GM20000 (cell line): ENCODE results near the gene CELF2.

ENCODE experiments used
- DNase-seq: peaks from one replicate; pipeline ENCODE4 v3.0.0; 2012; ENCODE audit warnings: low spot score
- TF ChIP-seq, protein P1 (sequence below): IDR thresholded peaks from 2 replicates; pipeline ENCODE4 v1.5.1; 2012; ENCODE audit warnings: mild to moderate bottlenecking, control low read depth; ENCODE audit errors: extremely low read depth, missing control alignments

Gene CELF2

DNA sequence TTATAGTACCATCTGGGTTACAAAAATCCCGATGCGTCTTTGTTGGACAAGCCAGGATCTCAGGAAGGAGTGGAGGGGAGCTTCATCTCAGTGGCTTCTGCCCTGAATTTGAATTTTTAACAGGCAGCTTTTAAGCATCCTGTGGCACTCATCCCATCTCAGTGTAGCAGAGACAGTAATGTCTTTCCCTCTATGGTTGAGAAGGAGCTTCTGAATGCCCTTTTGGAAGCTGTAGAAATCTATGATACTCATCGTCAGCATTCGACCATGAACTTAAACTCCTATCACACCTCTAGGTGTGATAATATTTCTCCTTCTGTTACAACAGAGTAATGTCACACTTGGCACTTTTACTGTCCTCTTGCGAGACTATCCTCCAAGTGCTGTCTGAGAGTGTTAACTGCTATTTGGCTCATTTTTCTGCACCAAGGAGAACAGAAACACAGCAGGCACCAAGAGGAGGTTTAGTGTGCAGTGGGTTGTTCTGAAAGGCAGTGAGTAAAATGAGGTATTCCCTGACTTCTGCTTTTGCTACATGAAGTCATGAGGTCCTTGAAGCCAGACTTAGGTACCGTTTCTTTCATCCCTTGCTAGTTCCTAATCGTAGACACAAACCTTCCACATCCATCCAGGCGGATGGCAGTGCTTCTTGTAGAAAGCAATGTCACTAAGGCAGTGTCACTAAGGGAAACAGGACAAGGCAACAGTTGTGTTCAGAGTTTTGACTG lies 177.4 kb downstream of the CELF2 start:
- TF ChIP-seq, protein P1, sequence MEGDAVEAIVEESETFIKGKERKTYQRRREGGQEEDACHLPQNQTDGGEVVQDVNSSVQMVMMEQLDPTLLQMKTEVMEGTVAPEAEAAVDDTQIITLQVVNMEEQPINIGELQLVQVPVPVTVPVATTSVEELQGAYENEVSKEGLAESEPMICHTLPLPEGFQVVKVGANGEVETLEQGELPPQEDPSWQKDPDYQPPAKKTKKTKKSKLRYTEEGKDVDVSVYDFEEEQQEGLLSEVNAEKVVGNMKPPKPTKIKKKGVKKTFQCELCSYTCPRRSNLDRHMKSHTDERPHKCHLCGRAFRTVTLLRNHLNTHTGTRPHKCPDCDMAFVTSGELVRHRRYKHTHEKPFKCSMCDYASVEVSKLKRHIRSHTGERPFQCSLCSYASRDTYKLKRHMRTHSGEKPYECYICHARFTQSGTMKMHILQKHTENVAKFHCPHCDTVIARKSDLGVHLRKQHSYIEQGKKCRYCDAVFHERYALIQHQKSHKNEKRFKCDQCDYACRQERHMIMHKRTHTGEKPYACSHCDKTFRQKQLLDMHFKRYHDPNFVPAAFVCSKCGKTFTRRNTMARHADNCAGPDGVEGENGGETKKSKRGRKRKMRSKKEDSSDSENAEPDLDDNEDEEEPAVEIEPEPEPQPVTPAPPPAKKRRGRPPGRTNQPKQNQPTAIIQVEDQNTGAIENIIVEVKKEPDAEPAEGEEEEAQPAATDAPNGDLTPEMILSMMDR = no peak
- no peak for DNase-seq

DNA sequence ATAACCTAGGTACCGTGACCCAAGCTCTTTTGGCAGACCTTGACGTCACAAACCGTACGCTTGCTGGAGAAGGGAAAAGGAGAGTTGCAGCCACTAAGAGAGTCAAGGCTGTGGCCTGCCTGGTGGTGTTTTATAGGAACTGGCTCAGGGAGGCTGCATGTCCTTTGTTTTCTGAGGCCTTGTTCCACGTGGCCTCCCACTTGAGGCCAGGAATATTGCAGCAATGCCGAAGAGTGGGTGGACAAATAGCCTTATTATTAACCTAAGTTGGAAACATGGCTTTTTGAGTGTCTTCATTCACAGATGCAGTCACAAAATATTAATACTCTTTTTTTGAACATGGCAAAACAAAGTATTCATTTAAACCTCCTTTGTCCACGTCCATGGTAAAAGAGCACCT lies 178.0 kb downstream of the CELF2 start:
- DNase-seq = no peak
- TF ChIP-seq, protein P1 = no peak

DNA sequence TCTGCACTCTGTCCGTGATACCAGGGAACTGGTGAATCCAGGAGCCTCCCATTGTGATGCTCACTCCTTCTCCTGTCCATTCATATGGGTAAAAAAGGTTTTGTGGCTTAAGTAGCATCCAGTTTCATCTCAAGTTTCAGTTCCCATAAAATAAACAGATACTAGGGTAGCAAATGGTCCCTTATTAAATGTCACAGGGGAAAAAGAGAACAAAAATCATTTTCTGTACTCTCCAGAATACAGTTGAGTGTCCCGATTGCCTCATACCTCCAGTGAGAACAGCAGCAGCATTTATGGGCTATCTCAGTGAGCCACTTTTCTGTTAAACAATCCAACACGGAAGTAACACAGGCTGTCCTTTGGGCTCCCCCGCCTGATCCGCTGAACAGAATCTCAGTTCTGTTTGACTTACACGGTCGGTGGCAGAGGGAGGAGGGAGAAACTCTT lies 179.6 kb downstream of the CELF2 start:
- TF ChIP-seq, protein P1 = no peak
- peak; percentile 49 for DNase-seq

DNA sequence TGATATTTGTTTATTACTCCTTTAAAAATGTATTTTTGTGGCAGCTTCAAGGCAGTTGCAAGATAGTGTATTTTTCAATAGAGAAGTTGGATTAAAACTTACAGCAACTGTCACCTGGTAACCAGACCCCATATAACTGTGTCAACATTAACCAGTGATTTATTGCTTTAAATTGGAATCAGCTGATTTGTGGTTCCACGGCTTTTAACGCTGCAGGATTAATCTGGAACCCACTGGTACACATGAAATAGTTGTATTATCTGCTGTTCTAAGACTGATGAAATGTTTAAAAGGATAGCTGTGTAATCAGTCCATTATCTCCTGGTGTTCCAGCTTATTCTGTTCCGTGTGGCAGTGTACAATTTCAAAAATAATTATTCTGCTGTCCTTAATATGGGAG lies 180.2 kb downstream of the CELF2 start:
- TF ChIP-seq, protein P1 = no peak
- no peak for DNase-seq

DNA sequence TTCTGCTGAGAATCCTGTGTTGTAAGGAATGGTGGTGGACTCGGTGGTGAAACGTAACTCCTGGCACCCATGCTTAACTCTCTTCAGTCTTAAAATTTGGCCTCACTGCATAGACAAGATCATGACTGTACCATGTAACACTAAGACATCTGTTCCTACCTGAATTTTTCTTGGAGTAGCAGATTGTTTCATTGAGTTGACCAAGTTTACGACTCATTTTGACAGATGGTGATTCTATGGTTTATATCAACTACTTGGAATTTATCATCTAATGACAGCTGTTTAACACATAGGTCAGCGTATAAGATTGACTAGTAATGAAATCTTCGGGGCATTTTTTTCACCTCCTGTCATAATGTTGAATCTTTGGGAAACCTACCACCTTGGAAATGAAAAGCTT lies 184.2 kb downstream of the CELF2 start:
- TF ChIP-seq, protein P1 = no peak
- DNase-seq = no peak

DNA sequence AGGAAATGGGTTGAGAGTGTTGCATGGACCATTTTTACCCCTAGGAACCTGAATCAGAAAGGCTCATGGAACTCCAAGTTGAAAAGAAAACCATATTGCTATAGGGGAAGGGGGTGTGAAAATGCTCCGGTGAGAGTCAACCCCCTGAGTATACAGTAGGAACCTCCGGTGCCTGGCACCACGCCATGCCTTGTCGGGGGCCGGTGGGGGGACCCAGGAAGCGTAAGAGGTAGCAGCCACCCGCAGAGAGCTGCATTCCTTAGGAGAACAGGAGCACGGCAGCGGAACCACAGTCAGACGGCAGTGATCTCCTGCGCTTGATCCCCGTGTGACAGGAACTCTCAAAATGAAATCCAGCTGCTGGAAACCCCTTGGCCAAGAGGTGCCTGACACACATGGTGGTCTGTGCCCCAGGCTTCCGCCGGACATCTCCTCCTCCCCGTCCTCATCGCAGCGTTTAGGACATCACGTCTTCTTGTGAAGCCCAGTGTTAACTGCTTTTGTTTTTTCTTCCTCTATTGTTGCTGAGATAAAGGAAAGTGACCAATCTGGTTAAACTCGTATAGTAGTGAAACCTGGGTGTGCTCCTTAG lies 186.8 kb downstream of the CELF2 start:
- DNase-seq = no peak
- TF ChIP-seq, protein P1 = no peak

DNA sequence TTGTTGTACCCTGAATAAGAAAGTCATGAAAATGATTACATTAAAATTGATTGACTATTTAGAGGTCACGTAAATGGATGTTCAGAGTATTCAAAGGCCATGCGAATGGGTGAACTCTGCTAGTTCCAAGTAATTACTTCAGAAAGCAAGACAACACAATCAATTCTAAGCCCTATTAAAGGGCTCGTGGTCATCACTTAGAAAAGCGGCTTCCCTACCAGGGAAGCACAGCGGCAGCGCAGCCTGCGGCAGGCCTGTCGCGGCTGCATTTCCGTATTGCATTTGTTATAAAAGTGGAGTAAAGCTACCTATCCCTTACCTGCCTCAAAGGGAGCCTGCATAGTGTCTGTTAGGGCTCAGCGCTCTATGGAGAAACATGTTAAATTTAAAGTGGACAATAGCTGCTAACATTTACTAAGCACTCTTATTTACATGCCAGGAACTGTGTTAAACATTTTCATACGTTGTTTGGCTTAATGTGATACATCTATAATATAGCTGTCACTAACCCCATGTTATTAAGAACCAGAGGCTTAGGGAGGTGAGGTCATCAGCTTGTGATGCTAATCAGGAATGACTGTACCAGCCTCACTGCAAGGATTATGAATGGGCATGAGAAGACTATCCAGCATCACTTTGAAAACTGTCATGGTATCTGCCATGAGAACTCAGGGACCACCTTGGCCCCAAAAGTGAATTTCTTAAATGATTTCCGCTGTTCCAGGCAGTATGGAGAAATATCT lies 187.5 kb downstream of the CELF2 start:
- no peak for DNase-seq
- TF ChIP-seq, protein P1 = no peak
